Measurements from ENCODE around the gene LRRC41. TPM values are rescaled to one million over a fixed set of nuclear protein-coding genes. Genes with fewer than 3 reads are reported as not detected.
"Not testable (repeated sequence)": the region's sequence is repeated elsewhere in the genome, so short reads cannot be mapped to it uniquely, and the experiment has no call there.

LRRC41 gene
- total RNA-seq, 1 donor from 2014 or later = 48.4 TPM

GRCh38 chr1:46285730-46286477 is 17.5 kb downstream of the LRRC41 start:
- no peak for DNase-seq

GRCh38 chr1:46284597-46285564 is 18.5 kb downstream of the LRRC41 start:
- no peak for DNase-seq

- DNase-seq = no peak
These were observed 19.4 kb downstream of the LRRC41 start for GRCh38 chr1:46284058-46284457.

- no peak for DNase-seq
These were observed 22.4 kb downstream of the LRRC41 start for GRCh38 chr1:46281021-46281420.

GRCh38 chr1:46280092-46280491 is 23.3 kb downstream of the LRRC41 start:
- no peak for DNase-seq

- no peak for DNase-seq
These were observed 24.6 kb downstream of the LRRC41 start for GRCh38 chr1:46278807-46279206.

- no peak for DNase-seq
These were observed 25.6 kb downstream of the LRRC41 start for GRCh38 chr1:46277658-46278373.

- no peak for DNase-seq
These were observed 28.4 kb downstream of the LRRC41 start for GRCh38 chr1:46275030-46275337.

- DNase-seq = no peak
These were observed 29.0 kb downstream of the LRRC41 start for GRCh38 chr1:46274225-46275029.

GRCh38 chr1:46268578-46268977 is 34.8 kb downstream of the LRRC41 start:
- DNase-seq = no peak

- no peak for DNase-seq
These were observed 40.3 kb downstream of the LRRC41 start for GRCh38 chr1:46263146-46263545.

GRCh38 chr1:46262508-46262907 is 40.9 kb downstream of the LRRC41 start:
- no peak for DNase-seq

GRCh38 chr1:46256523-46256922 is 46.9 kb downstream of the LRRC41 start:
- no peak for DNase-seq

GRCh38 chr1:46254668-46255067 is 48.7 kb downstream of the LRRC41 start:
- no peak for DNase-seq

- DNase-seq = no peak
These were observed 55.1 kb downstream of the LRRC41 start for GRCh38 chr1:46248122-46248920.

GRCh38 chr1:46247436-46248121 is 55.8 kb downstream of the LRRC41 start, which contains the start of gene RAD54L:
Gene RAD54L, plus strand, starts transcription at chr1:46247763. Its CDS starts 643 bp downstream, at chr1:46248406.
- peak; percentile 96 for DNase-seq

- peak; percentile 46 for DNase-seq
These were observed 56.6 kb downstream of the LRRC41 start for GRCh38 chr1:46246548-46247435.

GRCh38 chr1:46246136-46246535 is 57.3 kb downstream of the LRRC41 start:
- DNase-seq = not testable (repeated sequence)
